ENCODE results near the gene RIMBP3B. TPM values are rescaled to one million over a fixed set of nuclear protein-coding genes. Genes with fewer than 3 reads are reported as not detected.
"Not testable (repeated sequence)": the region's sequence is repeated elsewhere in the genome, so short reads cannot be mapped to it uniquely, and the experiment has no call there.

Gene RIMBP3B, protein sequence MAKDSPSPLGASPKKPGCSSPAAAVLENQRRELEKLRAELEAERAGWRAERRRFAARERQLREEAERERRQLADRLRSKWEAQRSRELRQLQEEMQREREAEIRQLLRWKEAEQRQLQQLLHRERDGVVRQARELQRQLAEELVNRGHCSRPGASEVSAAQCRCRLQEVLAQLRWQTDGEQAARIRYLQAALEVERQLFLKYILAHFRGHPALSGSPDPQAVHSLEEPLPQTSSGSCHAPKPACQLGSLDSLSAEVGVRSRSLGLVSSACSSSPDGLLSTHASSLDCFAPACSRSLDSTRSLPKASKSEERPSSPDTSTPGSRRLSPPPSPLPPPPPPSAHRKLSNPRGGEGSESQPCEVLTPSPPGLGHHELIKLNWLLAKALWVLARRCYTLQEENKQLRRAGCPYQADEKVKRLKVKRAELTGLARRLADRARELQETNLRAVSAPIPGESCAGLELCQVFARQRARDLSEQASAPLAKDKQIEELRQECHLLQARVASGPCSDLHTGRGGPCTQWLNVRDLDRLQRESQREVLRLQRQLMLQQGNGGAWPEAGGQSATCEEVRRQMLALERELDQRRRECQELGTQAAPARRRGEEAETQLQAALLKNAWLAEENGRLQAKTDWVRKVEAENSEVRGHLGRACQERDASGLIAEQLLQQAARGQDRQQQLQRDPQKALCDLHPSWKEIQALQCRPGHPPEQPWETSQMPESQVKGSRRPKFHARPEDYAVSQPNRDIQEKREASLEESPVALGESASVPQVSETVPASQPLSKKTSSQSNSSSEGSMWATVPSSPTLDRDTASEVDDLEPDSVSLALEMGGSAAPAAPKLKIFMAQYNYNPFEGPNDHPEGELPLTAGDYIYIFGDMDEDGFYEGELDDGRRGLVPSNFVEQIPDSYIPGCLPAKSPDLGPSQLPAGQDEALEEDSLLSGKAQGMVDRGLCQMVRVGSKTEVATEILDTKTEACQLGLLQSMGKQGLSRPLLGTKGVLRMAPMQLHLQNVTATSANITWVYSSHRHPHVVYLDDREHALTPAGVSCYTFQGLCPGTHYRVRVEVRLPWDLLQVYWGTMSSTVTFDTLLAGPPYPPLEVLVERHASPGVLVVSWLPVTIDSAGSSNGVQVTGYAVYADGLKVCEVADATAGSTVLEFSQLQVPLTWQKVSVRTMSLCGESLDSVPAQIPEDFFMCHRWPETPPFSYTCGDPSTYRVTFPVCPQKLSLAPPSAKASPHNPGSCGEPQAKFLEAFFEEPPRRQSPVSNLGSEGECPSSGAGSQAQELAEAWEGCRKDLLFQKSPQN (N-terminal part only)
- under 1 TPM; 0.15 to 0.48 TPM for total RNA-seq

DNA sequence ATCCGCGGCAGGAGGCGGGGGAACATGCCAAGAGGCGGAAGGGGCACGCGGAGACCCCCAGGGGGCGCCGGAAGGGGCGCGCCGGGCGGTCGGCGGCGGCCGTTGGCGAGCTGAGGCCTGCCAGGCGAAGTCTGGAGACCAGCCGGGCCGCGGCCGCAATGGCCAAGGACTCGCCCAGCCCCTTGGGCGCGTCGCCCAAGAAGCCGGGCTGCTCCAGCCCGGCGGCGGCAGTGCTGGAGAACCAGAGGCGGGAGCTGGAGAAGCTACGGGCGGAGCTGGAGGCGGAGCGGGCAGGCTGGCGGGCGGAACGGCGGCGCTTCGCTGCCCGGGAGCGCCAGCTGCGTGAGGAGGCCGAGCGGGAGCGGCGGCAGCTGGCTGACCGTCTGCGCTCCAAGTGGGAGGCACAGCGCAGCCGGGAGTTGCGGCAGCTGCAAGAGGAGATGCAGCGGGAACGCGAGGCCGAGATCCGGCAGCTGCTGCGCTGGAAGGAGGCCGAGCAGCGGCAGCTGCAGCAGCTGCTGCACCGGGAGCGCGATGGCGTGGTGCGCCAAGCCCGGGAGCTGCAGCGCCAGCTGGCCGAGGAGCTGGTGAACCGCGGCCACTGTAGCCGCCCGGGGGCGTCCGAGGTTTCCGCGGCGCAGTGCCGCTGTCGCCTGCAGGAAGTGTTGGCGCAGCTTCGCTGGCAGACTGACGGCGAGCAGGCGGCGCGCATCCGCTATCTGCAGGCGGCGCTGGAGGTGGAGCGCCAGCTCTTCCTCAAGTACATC is at the start of gene RIMBP3B:
RIMBP3B (plus strand) TSS at position 51 of the 767 bp plus-strand sequence; CDS start at position 159, 108 bp downstream.
- POLR2A ChIA-PET; H3K4me3 Mint-ChIP-seq; intact Hi-C loops (cut with micrococcal nuclease); H3K36me3 Mint-ChIP-seq; H3K27ac Mint-ChIP-seq; H3K27me3 Mint-ChIP-seq; H3K9me3 Mint-ChIP-seq; CTCF ChIA-PET; H3K4me1 Mint-ChIP-seq (ENCODE audit: low read depth); DNase-seq: not testable (repeated sequence)

DNA sequence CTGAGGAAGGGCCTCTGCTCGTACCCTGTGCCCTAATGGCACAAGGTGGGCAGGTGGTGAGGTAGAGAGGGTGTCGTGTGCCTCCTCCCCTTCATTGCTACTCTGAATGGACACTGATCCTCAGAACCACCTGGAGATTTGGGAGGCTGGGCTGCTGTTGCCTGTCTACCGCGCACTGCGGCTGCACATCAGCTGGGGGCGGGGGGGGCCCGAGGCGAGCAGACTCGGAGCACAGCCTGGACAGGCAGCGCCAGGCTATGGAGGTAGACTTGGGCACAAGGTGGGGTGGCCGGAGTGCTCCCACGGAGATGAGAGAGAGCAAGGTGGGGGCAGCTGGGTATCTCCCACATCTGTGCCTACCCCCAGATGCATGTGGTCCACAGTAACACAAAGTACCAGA is 26.0 kb upstream of the RIMBP3B start:
- H3K27me3 Mint-ChIP-seq; H3K9me3 Mint-ChIP-seq; intact Hi-C loops (cut with micrococcal nuclease); H3K4me3 Mint-ChIP-seq; CTCF ChIA-PET; DNase-seq; H3K27ac Mint-ChIP-seq; H3K36me3 Mint-ChIP-seq; H3K4me1 Mint-ChIP-seq (ENCODE audit: low read depth); POLR2A ChIA-PET: not testable (repeated sequence)

- H3K27me3 Mint-ChIP-seq; intact Hi-C loops (cut with micrococcal nuclease); DNase-seq; H3K36me3 Mint-ChIP-seq; POLR2A ChIA-PET; H3K4me1 Mint-ChIP-seq (ENCODE audit: low read depth); H3K27ac Mint-ChIP-seq; H3K4me3 Mint-ChIP-seq; H3K9me3 Mint-ChIP-seq; CTCF ChIA-PET: not testable (repeated sequence)
Observed at GRCh38 chr22:21360525-21360924, 23.0 kb upstream of the RIMBP3B start.

DNA sequence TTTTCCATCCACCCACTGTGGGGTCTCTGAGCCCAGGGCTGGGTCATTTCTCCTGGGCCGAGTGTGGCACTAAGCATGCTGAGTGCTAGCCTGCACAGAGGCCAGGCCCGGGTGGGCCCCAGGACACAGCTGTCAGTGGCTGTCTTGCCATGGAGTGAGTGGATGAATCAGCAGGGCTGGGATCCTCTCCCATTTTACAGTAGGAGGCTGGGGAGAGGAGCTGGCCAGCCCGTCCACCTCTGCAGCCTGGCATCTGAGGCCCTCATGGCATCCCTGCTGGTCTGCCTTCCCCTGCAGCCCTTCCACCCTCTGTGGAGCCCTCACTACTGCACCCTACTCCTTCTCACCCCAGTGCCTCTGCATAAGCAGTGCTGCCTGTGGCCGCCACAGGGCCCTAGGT is 21.1 kb upstream of the RIMBP3B start:
- H3K27me3 Mint-ChIP-seq; POLR2A ChIA-PET; CTCF ChIA-PET; H3K27ac Mint-ChIP-seq; H3K4me1 Mint-ChIP-seq (ENCODE audit: low read depth); DNase-seq; intact Hi-C loops (cut with micrococcal nuclease); H3K9me3 Mint-ChIP-seq; H3K4me3 Mint-ChIP-seq; H3K36me3 Mint-ChIP-seq: not testable (repeated sequence)

GRCh38 chr22:21363061-21363460 is 20.5 kb upstream of the RIMBP3B start:
- H3K27me3 Mint-ChIP-seq; POLR2A ChIA-PET; H3K27ac Mint-ChIP-seq; H3K36me3 Mint-ChIP-seq; intact Hi-C loops (cut with micrococcal nuclease); H3K4me3 Mint-ChIP-seq; H3K9me3 Mint-ChIP-seq; DNase-seq; H3K4me1 Mint-ChIP-seq (ENCODE audit: low read depth); CTCF ChIA-PET: not testable (repeated sequence)

GRCh38 chr22:21363803-21364202 is 19.7 kb upstream of the RIMBP3B start:
- intact Hi-C loops (cut with micrococcal nuclease); POLR2A ChIA-PET; H3K9me3 Mint-ChIP-seq; DNase-seq; H3K36me3 Mint-ChIP-seq; H3K4me3 Mint-ChIP-seq; H3K27me3 Mint-ChIP-seq; H3K27ac Mint-ChIP-seq; H3K4me1 Mint-ChIP-seq (ENCODE audit: low read depth); CTCF ChIA-PET: not testable (repeated sequence)

DNA sequence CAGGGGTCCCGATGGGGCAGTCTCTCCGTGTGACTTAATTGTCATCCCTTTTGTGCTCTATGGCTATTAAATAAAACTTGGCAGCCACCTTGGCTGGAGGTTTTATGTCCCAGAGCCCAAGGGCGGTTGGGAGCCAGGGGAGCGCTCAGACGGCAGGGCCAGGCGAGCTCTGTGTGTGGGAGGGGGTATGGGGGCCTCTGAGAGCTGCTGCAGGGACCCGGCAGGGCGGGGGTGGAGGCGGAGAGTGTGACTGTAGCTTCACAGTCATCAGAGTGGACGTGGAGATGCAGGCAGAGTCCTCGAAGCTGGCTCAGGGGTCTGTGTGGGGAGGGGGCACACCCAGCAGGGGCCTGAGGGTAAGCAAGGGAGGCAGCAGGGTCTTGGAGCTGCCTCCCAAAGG is 19.2 kb upstream of the RIMBP3B start:
- H3K9me3 Mint-ChIP-seq; DNase-seq; H3K4me3 Mint-ChIP-seq; H3K36me3 Mint-ChIP-seq; POLR2A ChIA-PET; H3K27me3 Mint-ChIP-seq; H3K27ac Mint-ChIP-seq; intact Hi-C loops (cut with micrococcal nuclease); H3K4me1 Mint-ChIP-seq (ENCODE audit: low read depth); CTCF ChIA-PET: not testable (repeated sequence)

- intact Hi-C loops (cut with micrococcal nuclease); H3K27me3 Mint-ChIP-seq; H3K4me3 Mint-ChIP-seq; H3K4me1 Mint-ChIP-seq (ENCODE audit: low read depth); H3K27ac Mint-ChIP-seq; H3K9me3 Mint-ChIP-seq; CTCF ChIA-PET; H3K36me3 Mint-ChIP-seq; DNase-seq; POLR2A ChIA-PET: not testable (repeated sequence)
Observed at GRCh38 chr22:21365337-21365736, 18.2 kb upstream of the RIMBP3B start.

GRCh38 chr22:21368603-21369310 is 14.8 kb upstream of the RIMBP3B start:
- H3K27me3 Mint-ChIP-seq; CTCF ChIA-PET; POLR2A ChIA-PET; intact Hi-C loops (cut with micrococcal nuclease); H3K27ac Mint-ChIP-seq; H3K9me3 Mint-ChIP-seq; H3K36me3 Mint-ChIP-seq; H3K4me3 Mint-ChIP-seq; DNase-seq; H3K4me1 Mint-ChIP-seq (ENCODE audit: low read depth): not testable (repeated sequence)

DNA sequence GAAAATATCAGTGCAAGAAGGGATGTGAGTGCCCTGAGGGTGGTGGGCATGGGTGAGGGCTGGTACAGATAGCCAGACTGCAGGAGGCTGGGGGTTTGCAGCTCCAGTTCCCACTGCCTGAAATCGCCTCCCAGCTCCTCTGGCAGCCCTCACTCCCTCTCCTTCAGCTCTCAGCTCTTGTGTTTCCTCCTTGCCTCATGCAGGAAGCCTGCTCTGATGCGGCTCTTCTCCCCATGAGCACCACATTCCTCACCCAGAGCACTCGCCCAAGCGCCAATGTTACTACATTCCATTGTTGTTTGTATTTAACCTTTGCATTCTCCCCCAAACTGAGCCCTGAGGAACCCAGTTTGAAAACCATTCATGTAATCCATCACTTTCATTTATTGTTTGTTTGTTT is 7.7 kb upstream of the RIMBP3B start:
- H3K27ac Mint-ChIP-seq; DNase-seq; H3K27me3 Mint-ChIP-seq; CTCF ChIA-PET; intact Hi-C loops (cut with micrococcal nuclease); H3K4me1 Mint-ChIP-seq (ENCODE audit: low read depth); H3K36me3 Mint-ChIP-seq; H3K4me3 Mint-ChIP-seq; H3K9me3 Mint-ChIP-seq; POLR2A ChIA-PET: not testable (repeated sequence)

DNA sequence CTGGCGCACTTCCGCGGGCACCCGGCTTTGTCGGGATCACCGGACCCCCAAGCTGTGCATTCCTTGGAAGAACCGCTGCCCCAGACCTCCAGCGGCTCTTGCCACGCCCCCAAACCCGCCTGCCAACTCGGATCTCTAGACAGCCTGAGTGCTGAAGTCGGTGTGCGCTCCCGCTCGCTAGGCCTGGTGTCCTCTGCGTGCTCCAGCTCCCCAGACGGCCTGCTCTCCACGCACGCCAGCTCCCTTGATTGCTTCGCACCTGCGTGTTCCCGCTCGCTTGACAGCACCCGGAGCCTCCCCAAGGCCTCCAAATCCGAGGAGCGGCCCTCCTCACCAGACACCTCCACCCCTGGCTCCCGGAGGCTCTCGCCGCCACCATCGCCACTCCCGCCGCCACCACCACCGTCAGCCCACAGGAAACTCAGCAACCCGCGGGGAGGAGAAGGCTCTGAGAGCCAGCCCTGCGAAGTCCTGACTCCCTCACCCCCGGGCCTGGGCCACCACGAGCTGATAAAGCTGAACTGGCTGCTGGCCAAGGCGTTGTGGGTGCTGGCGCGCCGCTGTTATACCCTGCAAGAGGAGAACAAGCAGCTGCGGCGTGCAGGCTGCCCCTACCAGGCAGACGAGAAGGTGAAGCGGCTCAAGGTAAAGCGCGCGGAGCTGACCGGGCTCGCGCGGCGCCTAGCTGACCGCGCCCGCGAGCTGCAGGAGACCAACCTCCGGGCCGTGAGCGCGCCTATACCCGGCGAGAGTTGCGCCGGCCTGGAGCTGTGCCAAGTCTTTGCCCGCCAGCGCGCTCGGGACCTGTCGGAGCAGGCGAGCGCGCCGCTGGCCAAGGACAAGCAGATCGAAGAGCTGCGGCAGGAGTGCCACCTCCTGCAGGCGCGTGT is 1.2 kb downstream of the RIMBP3B start:
- H3K9me3 Mint-ChIP-seq; H3K4me1 Mint-ChIP-seq (ENCODE audit: low read depth); DNase-seq; H3K4me3 Mint-ChIP-seq; CTCF ChIA-PET; H3K36me3 Mint-ChIP-seq; POLR2A ChIA-PET; H3K27ac Mint-ChIP-seq; intact Hi-C loops (cut with micrococcal nuclease); H3K27me3 Mint-ChIP-seq: not testable (repeated sequence)
